DMS79 treated with DMSO at 0.1 percent for 48 hours (cell line): Measurements from ENCODE around the gene ITM2C.
A peak's percentile ranks its signal among the peaks of the same experiment; 100 is the strongest.

Experiments
- DNase-seq: peaks from one replicate; lab custom pipeline; 2025; lab: John Stamatoyannopoulos, UW

Gene ITM2C

DNA sequence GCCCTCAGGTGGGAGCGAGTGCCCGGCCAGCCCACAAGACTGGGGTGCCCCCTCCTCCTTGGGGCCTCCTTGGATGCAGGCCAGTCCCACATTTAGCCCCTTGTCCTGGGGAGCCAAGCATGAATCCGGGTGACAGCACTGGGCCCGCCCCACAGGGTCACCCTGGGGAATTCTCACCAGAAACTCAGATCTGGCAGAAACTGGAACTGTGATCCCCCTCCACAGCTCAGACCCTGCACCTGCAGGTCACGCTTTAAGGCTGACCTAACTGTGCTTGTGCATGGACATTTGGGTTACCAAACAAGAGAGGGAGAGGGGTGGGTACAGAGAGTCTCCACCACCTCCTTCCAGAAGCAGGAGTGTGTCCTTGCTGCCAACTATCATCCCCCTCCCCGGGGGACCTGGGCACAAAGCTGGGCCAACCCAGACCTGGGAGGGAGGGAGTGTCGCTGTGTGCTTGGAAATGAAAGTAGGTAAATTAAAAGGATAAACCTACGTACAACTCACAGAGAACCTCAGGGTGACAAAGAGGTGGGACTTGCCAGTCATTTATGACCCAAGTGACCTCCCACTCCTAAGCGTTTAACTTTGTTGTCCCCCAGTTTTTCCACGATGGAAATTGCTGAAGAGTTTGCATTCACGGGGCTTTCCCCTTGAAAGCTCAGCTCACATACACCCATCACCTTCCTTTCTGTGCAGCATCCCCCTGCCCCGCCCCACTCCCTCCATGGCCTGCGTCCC is 9.1 kb downstream of the ITM2C start:
- no peak for DNase-seq

DNA sequence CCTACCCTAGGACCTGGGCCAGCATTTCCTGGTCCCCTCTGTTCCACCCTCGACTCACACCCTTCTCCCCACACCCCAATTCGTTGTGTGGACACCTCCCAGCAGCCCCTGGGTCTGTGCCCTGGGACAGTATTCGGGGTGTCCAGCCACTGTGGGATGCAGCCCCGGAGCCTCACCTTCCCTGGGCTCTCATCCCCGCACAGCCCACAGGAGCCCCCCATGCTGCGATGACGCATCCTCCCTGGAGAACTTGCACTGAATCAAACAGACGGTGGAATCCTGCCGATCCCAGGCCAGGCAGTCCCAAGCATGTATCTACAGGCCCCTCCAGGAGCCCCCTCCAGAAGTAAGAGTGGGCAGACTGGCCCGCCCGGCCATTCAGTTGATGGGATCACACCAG is 9.7 kb downstream of the ITM2C start:
- no peak for DNase-seq

DNA sequence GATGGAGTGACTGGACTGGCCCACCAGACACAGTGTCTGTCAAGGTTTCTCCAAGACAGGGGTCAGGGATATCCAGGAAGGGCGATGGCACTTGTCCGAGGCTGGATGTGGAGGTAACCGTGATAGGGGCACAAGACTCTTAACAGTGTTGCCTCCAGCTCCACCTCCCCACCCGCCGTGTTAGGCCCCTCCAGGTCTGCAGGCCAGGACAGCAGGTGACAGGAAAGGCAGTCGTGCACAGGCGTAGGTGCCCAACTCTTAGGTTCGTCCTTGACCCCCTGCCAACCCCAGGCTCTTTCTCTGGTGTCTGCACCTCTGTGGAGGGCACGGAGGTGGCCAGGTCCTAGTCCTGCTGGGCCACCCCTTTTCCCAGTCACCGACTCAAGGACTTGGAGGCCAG is 10.1 kb downstream of the ITM2C start:
- no peak for DNase-seq

DNA sequence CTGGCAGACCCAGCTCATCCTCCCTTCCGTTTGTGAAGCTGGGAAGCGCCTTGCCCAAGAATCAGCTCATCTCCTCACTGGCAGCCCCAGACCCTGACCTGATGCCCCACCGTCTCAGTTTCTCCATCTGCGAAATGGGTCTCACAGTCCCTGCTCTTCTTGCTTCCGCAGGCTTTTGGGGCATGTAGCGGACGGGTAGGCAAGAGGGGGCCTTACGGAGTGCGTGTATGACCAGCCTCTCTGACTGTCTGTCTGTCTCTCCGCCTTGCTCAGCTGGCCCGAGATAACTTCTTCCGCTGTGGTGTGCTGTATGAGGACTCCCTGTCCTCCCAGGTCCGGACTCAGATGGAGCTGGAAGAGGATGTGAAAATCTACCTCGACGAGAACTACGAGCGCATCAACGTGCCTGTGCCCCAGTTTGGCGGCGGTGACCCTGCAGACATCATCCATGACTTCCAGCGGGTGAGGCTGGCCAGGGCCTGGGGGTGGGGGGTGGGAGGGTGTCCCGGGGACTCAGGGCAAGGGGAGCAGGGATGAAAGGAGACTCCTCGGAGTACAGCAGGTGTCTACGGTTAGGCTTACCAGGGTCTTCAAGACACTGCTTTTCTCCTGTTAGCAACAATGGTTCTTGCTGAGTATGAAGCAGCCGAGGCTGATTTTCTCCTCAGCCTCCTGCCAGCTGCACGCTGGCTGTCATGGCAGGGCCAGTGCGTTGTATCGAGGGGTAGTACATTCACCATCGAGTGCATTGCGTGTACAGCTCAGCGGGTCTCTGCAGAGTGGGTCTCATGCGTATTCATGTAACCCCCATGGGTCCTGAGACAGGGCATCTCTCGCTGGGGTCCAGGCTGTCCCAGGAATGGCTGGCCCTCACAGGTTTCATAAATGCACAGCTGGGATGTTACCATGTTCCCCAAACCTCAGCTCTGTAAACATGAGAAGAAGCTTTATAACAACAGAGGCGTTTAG is 10.9 kb downstream of the ITM2C start:
- no peak for DNase-seq

DNA sequence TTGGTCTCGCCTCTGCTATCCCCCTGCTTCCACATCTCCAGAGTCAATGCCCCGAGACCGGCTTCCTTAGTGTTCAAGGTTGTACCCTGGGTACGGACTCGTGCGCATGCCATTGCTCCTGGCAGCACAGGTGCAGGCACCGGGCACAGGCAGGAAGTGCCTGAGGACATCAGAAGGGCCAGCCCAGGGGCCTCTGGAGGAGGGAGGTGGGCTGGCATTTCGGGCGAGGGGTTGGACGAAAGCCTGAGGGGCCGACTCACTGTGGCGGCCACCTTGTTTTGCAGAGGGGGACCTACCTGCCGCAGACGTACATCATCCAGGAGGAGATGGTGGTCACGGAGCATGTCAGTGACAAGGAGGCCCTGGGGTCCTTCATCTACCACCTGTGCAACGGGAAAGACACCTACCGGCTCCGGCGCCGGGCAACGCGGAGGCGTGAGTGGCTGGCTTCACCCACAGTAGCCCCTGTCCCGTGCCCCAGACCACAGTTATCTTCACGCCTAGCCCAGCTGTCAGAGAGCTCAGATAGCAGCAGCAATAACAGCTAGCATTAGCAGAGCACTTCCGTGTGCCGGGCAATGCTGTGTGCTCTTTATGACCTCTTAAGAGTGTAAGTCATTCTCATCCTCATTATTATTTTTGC is 12.5 kb downstream of the ITM2C start:
- DNase-seq, result no peak

DNA sequence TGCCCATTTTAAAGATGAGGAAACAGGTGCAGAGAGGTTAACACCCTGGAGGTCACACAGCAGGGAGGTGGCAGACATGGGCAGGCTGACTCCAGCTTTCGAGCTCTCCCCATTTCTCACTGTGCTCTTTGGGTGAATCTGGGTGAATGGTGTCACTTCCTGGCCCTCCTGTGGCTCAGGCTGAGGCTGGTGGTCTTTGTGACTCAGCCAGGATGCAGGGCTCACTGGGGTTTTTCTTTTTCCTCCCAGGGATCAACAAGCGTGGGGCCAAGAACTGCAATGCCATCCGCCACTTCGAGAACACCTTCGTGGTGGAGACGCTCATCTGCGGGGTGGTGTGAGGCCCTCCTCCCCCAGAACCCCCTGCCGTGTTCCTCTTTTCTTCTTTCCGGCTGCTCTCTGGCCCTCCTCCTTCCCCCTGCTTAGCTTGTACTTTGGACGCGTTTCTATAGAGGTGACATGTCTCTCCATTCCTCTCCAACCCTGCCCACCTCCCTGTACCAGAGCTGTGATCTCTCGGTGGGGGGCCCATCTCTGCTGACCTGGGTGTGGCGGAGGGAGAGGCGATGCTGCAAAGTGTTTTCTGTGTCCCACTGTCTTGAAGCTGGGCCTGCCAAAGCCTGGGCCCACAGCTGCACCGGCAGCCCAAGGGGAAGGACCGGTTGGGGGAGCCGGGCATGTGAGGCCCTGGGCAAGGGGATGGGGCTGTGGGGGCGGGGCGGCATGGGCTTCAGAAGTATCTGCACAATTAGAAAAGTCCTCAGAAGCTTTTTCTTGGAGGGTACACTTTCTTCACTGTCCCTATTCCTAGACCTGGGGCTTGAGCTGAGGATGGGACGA is 13.2 kb downstream of the ITM2C start:
- DNase-seq, result no peak

DNA sequence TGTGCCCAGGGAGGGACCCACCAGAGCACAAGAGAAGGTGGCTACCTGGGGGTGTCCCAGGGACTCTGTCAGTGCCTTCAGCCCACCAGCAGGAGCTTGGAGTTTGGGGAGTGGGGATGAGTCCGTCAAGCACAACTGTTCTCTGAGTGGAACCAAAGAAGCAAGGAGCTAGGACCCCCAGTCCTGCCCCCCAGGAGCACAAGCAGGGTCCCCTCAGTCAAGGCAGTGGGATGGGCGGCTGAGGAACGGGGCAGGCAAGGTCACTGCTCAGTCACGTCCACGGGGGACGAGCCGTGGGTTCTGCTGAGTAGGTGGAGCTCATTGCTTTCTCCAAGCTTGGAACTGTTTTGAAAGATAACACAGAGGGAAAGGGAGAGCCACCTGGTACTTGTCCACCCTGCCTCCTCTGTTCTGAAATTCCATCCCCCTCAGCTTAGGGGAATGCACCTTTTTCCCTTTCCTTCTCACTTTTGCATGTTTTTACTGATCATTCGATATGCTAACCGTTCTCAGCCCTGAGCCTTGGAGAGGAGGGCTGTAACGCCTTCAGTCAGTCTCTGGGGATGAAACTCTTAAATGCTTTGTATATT is 14.0 kb downstream of the ITM2C start:
- DNase-seq, result no peak

DNA sequence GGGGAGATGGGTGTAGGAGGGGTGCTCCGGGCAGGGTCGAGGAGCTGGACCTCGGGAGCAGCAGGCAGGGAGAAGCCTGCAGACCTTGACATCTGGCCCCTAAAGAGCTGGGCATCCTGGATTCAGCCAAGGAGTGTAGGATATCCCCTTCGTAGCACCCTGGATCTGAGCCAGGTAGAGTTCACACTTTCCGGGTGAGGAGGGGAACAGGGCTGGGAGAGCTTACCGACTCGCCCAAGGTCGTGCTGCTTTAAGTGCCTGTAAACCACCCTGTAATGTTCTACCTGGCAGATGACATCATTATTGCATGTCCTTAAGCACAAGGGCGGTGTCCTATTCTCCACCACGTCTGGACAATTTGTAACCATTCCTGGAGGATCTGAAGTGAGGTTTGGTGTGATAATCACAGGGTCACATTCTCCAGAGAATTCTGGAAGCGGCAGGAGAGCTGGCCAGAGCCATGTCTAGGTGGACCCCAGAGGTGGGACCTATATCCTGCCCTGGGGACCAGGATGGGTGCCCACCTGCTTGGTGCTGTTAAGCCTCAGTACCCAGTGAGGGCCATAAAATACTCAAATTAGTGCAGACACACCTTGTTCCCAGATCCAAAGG is 14.6 kb downstream of the ITM2C start:
- peak; percentile 43 for DNase-seq

DNA sequence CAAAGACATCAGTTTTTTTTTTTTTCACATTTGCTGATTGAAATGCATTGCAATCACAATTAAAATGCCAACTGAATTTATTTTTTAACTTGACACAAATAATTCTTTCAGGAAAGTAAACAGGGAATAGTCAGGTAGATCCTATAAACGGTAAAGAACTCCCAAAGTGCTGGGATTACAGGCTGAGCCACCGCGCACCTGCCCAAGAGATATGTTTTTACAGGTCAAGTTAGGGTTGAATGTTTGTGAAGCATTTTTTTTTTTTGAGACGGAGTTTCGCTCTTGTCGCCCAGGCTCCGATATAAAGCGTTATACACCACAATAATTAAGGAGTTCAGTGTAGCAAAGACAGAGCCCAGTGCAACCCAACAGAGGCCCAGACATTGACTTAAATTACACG is 15.1 kb downstream of the ITM2C start:
- DNase-seq, result no peak

DNA sequence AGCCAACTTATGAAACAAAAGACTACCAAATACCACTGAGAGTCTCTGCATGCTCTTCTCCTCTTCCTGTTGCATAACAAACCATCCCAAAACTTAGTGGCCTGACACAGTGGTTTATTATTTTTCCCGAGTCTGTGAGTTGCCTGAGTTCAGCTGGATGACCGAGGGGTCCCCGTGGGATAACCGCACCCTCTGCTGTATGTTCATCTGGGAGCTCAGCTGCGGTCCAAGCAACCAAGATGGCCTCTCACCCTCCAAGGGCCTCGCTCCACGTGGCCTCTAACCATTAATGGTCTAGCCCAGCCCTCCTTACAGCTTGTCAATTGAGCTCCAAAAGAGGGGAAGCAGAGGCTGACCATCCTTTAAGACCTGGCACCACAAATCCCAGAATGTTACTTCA is 17.1 kb downstream of the ITM2C start:
- no peak for DNase-seq

DNA sequence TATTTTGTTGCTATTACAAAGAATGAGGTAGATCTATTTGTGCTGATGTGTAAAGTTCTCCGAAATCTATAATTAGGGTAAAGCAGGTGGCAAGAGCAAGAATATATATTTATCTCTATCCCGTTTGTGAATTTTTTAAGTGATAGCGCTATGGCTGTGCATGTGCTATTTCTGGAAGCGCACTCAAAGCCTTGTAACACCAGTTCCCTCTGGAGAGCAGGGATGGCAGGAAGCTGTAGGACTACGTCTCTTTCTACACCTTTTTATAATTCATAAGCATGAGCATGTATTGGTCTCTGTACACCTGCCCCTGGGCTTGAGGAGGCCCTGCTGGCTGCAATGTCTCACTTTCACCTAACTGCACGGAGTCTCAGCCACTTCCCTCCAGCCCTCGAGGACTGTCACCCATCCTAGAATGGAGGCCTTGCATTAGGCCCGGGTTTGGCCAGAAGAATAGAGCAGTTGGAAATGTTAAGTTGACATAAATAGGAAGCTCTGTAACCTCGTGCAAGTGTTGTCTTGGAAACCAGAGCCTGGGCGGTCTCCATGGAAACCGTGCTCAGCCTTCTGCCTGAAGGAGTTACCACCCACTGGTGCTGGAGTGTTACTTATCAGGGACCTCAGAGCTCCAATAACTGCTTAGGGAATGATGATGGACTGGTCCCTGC is 20.9 kb downstream of the ITM2C start:
- DNase-seq, result peak; percentile 81

DNA sequence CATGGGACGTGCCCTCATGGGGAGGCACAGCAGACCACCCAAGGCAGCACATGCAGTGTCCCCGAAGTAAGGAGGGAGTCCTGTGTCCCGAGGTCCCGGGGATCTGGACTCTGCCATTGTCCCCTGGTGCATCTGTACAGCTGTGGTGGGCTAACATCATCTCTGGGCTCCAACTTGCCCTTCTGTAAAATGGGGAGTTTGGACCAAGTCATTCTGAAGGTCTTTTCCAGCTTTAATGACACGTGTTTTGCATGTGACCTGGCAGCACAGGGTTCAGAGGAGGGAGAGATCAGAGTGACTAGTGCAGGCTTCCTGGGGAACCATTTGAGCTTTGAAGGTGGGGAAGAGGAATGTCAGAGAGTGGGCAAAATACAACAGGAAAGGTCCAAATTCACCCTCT is 21.5 kb downstream of the ITM2C start:
- no peak for DNase-seq

DNA sequence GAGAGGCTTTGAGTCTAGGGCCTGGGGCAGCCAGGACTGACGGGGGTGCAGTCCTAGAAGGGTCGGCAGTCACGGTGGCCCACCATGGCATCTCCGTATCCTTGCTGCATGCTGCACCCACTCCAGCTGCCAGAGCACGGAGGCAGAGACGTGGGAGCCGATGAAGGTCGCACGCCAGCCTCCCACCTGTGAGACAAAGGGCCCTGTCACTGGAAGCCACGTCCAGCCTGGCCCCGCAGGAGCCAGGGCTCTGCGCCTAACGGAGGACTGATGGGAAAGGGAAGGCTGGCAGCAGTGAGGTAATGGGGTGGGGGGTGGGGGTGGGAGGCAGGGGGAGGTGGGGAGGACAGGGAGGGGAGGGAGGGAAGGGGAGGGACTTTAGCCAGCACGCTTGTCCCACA is 21.9 kb downstream of the ITM2C start:
- no peak for DNase-seq

DNA sequence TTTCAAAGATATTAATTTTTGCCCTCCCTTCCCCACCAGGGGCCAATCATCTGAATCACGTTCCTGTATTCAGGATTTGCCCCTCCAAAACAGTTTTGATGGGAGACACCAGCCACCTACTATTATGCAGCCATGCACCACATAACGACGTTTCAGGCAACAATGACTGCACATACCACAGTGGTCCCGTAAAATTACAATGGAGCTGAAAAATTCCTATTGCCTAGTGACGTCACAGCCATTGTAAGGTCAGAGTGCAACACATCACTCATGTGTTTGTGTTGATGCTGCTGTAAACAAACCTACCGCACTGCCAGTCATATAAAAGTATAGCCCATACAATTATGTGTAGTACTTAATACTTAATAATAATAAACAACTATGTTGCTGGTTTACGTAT is 22.6 kb downstream of the ITM2C start:
- DNase-seq, result no peak

DNA sequence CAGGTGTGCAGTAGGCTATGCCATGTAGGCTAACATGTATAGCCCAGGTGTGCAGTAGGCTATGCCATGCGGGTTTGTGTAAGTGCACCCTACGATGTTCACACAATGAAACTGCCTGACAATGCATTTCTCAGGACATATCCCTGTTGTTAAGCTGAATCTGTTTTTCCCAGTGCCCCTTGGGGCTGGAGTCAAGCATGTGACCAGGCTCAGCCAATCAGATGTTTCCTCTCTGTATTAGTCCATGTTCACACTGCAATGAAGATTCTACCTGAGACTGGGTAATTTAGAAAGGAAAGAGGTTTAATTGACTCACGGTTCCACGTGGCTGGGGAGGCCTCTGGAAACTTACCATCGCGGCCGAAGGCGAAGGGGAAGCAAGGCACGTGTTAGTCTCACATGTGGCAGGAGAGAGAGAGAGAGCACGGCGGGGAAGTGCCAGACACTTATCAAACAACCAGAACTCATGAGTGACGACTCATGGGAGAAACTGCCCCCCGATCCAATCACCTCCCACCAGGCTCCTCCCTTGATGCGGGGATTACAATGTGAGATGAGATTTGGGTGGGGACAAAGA is 24.2 kb downstream of the ITM2C start:
- no peak for DNase-seq

DNA sequence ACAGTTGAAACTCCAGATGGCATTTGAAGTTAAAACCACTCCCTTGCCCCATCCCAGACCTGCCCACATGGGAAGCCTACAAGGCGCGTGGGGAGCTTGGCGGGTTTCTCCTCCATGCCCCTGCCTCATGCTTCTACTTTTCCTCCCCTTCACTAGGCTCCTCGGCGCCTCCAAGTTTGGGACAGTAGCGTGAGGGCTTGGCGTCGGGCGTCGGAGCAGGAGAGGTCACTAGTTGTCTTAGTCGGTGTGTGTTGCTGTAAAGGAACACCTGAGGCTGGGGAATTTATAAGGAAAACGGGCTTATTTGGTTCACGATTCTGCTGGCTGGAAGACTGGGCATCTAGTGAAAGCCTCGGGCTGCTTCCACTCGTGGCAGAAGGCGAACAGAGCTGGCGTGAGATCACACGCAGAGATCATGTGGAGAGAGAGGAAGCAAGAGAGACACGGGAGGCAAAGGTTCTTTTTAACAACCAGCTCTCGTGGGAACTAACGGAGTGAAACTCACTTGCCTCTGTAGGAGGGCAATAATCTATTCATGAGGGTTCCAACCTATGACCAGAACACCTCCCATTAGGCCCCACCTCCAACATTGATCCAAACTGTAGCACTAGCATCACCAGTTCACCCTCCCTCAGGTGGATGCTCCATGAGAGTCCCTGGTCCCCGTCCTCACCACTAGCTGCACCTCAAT is 25.3 kb downstream of the ITM2C start:
- DNase-seq, result no peak

DNA sequence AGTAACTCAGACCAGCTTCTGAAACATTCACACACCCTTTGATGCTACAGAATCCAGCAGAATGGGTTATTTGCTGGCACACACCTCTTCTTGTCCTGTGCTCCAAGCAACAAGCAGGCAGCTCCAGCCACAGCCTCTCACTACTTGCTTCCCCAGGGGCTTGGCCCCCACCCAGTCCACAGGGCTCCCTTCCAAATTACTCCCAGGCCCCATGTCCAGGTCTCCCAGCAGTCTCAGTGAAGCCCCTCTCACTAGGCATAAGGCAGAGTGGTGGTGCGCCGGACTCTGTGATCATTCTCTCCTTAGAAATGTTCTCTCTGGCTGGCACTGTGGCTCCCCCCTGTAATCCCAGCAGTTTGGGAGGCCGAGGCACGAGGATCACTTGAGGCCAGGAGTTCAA is 25.9 kb downstream of the ITM2C start:
- no peak for DNase-seq

DNA sequence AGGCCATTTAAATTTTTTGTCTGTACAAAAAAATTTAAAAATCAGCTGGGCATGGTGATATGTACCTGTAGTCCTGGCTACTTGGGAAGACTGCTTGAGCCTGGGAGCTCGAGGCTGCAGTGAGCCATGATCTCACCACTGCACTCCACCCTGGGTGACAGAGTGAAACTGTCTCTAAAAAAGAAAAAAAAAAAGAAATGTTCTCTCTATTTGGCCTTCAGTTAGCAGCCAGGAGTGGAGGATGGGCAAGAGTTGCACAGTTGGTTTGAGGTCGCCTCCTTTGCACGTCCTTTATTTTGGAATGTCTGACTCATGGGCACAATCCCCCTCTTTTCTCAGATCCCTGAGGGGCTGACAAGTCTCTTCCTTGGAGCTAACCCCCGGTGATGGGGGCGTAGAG is 26.3 kb downstream of the ITM2C start:
- no peak for DNase-seq

DNA sequence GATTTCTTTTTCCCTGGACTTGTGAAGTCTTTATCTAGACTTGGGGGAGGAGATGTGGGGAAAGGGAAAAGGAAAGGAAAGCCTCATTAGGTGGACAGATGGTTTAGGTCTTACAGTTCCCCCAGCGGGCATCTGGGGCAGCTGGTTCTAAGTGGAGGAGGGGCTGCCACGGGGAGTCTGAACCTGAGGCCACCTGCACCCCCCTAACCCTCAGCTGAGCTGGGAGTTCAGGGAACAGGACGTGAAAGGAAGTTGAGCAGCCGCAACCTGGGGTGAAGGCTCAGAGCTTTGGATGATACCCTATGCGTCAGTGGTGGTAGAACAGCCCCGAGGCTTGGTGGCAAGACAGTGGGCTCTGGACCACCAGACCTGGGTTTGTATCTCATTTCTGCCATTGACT is 26.8 kb downstream of the ITM2C start:
- DNase-seq, result no peak

DNA sequence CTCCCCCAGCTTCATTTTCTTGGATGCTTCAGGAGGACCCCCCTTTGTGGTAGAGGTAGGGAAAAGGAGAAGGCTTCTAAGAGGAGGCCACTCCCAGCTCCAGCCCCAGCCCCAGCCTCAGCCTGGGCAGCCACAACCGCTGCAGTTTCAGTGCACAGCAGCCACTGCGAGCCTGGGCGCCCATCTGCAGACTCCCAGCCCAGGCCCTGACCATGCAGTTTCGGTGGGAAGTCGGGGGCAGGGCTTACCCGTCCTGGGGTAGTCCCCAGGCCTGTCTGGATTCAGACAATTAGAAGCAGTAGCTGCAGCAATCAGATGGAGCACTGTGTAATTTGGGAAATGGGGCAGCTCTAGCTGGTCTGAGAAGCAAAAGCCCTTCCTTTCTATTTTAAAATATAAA is 28.6 kb downstream of the ITM2C start:
- no peak for DNase-seq
